HUES6 (cell line): Measurements from ENCODE around the gene ABCC6.
"Not testable (repeated sequence)": the region's sequence is repeated elsewhere in the genome, so short reads cannot be mapped to it uniquely, and the experiment has no call there.

ENCODE experiments used
- H3K27ac ChIP-seq: 2 replicates; pipeline ENCODE4 v1.7.0; 2013; ENCODE audit warnings: low read depth, mild to moderate bottlenecking, low read length, inconsistent platforms
- H3K27me3 ChIP-seq: 2 replicates; pipeline ENCODE4 v1.6.1; 2013; ENCODE audit warnings: low read length; ENCODE audit not compliant: control insufficient read depth, insufficient read depth
- H3K36me3 ChIP-seq: 2 replicates; pipeline ENCODE4 v1.6.1; 2013; ENCODE audit warnings: low read length; ENCODE audit not compliant: control insufficient read depth, insufficient read depth
- H3K4me1 ChIP-seq: 2 replicates; pipeline ENCODE4 v1.6.1; 2013; ENCODE audit warnings: low read length; ENCODE audit not compliant: control insufficient read depth, insufficient read depth
- H3K4me3 ChIP-seq: 2 replicates; pipeline ENCODE4 v1.5.1; 2013; ENCODE audit warnings: low read depth, low read length
- H3K9ac ChIP-seq: one replicate; pipeline ENCODE4 v1.6.1; 2013; ENCODE audit warnings: mild to moderate bottlenecking, low read length
- H3K9me3 ChIP-seq: 2 replicates; pipeline ENCODE4 v1.6.1; 2013; ENCODE audit warnings: low read depth, low read length; ENCODE audit not compliant: control insufficient read depth, insufficient read depth

Gene ABCC6

DNA sequence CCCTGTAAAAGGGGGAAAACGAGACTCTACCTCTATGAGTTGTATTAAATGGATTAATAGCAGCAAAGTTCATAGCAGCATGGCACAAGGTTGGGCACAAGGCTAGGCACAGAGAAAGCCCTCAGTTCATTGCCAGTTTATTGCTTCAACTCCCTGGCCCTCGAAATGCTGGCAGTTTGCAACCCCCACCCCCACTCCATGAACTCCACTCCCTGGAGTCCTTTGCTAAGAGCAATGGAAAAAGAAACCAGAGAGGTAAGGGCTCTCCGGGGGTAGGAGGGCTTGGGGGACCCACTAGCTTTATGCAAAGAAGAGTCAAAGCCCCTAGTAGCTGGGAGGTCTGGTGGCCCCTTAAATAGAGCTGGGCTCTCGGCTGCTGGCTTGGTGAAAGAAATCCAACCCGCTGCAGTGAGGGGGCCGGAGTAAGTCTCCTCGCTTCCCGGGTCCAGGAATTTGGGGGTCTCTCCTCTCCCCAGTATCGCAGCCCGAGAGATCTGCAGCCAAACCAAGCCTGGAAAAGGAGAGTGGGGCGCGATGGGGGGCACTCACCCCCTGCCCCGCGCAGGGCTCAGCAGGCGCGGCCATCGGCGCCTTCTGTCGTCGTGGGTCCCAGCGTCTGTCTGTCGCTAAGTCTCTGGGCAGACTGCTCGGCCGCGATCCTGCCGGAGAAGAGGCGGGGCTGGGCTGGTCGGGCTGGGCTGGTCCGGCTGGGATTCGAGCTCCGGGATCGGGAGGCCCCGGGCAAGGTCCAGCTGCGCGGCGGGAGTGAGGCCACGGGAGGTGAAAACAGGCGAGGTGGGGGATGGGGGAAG is at the start of gene ABCC6:
Gene ABCC6 (minus strand): TSS at position 645 of the 812 bp plus-strand sequence. CDS start 60 bp downstream, at position 585.
- not testable (repeated sequence) for H3K9ac ChIP-seq, H3K27ac ChIP-seq, H3K9me3 ChIP-seq, H3K4me1 ChIP-seq, H3K27me3 ChIP-seq, H3K36me3 ChIP-seq
- peak within 1 kb of the TSS; percentile 48 for H3K4me3 ChIP-seq

DNA sequence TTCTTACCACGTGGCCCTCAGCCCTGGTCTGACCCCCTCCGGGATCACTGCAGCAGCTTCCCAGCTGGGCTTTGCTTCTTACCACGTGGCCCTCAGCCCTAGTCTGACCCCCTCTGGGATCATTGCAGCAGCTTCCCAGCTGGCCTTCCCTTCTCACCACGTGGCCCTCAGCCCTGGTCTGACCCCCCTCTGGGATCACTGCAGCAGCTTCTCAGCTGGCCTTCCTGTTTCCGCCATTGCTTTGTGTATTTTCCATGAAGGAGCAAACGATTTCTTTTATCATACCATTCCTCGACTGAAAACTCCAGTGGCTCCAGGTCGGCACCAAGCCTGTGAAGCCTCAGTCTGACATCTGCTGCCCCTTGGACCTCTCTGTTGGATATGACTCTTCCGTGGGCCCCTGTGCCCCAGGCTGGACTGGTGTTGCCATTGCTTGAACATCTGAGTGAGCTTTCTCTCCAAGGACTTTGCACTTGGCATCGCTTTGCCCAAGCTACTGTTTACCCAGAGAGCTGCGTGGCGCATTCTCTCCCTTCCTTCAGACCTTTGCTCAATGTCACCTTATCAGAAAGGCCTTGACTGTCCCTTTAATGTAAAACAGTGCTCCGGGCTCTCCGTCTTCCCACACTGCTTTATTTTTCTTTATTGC is 49.4 kb upstream of the ABCC6 start:
- H3K4me1 ChIP-seq, H3K4me3 ChIP-seq, H3K27me3 ChIP-seq, H3K36me3 ChIP-seq, H3K9me3 ChIP-seq, H3K9ac ChIP-seq, H3K27ac ChIP-seq: not testable (repeated sequence)

DNA sequence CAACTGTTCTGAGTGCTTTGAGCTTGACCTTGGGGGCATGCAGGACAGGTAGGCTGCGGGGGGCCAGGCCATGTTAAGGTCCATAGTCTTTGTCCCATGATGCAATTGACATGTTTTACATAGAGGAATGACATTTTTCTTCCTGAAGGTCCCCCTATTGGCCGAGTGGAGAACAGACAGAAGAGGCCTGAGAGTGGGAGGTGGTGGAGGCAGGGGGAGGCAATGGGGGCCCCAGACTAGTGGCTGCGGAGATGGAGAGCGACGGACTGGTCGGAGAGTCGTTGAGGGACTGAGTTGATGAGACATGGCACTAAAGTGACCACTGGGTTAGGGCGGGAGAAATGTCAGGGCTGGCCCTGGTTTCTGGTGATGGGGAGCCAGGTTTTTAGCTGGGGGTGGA is 48.4 kb upstream of the ABCC6 start:
- not testable (repeated sequence) for H3K36me3 ChIP-seq, H3K9me3 ChIP-seq, H3K4me1 ChIP-seq, H3K9ac ChIP-seq, H3K4me3 ChIP-seq, H3K27me3 ChIP-seq, H3K27ac ChIP-seq

DNA sequence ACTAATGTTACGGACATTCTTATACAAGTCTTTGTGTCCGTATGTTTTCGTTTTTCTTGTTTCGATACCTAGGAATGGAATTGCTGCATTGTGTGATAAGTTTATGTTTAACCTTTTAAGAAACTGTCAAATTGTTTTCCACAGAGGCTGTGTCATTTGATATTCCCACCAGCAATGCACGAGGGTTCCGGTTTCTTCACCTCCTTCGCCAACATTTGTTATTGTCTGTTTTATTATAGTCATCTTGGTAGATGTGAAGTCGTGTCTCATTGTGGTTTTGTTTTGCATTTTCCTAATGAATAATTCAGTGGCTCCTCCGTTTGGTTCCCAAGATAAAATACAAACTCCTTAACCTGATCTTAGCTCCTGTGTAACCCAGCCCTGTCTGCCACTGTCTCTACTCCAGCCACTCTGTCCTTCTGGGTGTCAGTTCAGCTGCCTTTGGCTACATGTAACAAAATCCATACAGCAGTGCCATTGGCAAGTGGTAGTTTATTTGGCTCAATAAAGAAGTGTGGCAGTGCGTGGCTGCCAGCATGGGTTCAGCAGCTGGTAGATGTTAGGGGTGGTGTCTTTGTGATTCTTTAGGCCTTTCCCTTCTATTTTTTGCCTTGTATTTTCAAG is 45.0 kb upstream of the ABCC6 start:
- not testable (repeated sequence) for H3K27ac ChIP-seq, H3K4me3 ChIP-seq, H3K4me1 ChIP-seq, H3K9ac ChIP-seq, H3K36me3 ChIP-seq, H3K27me3 ChIP-seq, H3K9me3 ChIP-seq

- not testable (repeated sequence) for H3K9me3 ChIP-seq, H3K4me1 ChIP-seq, H3K27me3 ChIP-seq, H3K4me3 ChIP-seq, H3K36me3 ChIP-seq, H3K27ac ChIP-seq, H3K9ac ChIP-seq
Observed at GRCh38 chr16:16267708-16268107, 44.4 kb upstream of the ABCC6 start.

DNA sequence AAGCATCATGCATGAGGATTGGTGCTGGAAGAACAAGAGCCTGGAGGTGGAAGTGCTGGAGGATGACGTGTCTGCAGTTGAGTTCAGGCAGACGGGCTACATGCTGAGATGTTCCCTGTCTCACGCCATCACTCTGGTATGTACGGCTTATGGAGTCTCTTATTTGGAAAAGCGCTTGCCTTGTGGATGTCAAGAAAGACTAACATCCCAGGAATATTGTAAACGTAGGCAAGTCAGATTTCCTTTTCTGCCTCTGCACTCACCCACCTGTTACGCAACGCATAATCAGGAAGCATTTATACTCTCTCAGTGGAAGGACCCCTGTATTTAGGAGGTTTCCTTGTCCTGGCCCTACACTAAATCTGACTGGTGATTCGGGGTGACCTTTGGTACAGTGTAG is 41.8 kb upstream of the ABCC6 start:
- not testable (repeated sequence) for H3K27ac ChIP-seq, H3K4me3 ChIP-seq, H3K36me3 ChIP-seq, H3K4me1 ChIP-seq, H3K9ac ChIP-seq, H3K27me3 ChIP-seq, H3K9me3 ChIP-seq

DNA sequence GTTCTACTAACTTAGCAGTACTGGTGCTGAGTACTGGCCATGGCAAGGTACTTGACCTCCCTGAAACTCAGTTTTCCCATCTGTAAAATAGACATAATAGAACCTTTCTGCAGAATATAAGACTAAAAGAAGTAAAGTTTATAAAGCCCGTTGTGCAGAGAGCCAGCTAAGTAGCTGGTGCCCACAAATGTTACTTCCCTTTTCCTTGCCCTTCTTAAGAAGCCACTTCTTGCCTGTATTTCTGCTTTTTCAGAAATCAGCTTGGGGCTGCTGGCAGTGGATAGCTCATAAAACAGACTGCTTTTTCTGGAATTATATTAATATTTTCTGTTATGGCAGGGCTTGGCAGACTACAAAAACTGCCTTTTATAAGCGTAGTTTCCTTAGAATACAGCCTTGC is 40.7 kb upstream of the ABCC6 start:
- H3K27ac ChIP-seq, H3K4me3 ChIP-seq, H3K36me3 ChIP-seq, H3K4me1 ChIP-seq, H3K9me3 ChIP-seq, H3K9ac ChIP-seq, H3K27me3 ChIP-seq: not testable (repeated sequence)

GRCh38 chr16:16262954-16263555 is 39.8 kb upstream of the ABCC6 start:
- H3K9me3 ChIP-seq, H3K36me3 ChIP-seq, H3K4me3 ChIP-seq, H3K9ac ChIP-seq, H3K27ac ChIP-seq, H3K4me1 ChIP-seq, H3K27me3 ChIP-seq: not testable (repeated sequence)

DNA sequence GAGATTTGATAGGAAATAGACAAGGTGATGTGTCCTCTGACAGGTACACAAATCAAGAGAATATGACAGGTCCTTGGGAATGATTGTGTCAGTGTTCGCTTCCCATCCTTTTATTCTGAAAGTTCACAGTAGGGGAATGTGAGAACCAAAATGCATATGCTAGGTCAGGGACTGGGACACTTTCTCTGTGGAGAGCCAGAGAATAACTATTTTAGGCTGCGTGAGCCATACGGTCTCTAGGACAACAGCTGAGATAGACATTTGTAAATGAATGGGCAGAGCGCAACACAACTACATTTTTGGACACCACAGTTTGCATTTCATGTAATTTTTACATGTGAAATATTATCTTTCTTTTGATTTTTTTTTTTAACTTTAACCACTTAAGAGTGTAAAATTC is 36.7 kb upstream of the ABCC6 start:
- not testable (repeated sequence) for H3K9ac ChIP-seq, H3K4me3 ChIP-seq, H3K27ac ChIP-seq, H3K27me3 ChIP-seq, H3K4me1 ChIP-seq, H3K36me3 ChIP-seq, H3K9me3 ChIP-seq

GRCh38 chr16:16258822-16259221 is 35.5 kb upstream of the ABCC6 start:
- H3K4me3 ChIP-seq, H3K36me3 ChIP-seq, H3K9ac ChIP-seq, H3K4me1 ChIP-seq, H3K27me3 ChIP-seq, H3K9me3 ChIP-seq, H3K27ac ChIP-seq: not testable (repeated sequence)

GRCh38 chr16:16257301-16257923 is 34.1 kb upstream of the ABCC6 start:
- H3K36me3 ChIP-seq, H3K27ac ChIP-seq, H3K4me3 ChIP-seq, H3K9ac ChIP-seq, H3K4me1 ChIP-seq, H3K27me3 ChIP-seq, H3K9me3 ChIP-seq: not testable (repeated sequence)
